Heart right ventricle (tissue), 16 donors: ENCODE data around the gene PLVAP. TPM values are rescaled to one million over a fixed set of nuclear protein-coding genes. Genes with fewer than 3 reads are reported as not detected.

Source experiments
- ATAC-seq, 8 donors: fragments of 200-7000 bp; cut with Tn5 transposase; one replicate each; pipeline ENCODE4 v1.9.1; 2020; ENCODE audit warnings: mild to moderate bottlenecking in 8 of 8, moderate library complexity in 8 of 8, moderate number of reproducible peaks in 1 of 8
- DNase-seq, 2 donors: peaks; one replicate each; pipeline ENCODE4 v3.0.0-alpha.2; 2020
- H3K27ac ChIP-seq, 10 donors: fragments of 200-600 bp; sonication (generic) in 2 of 10; one replicate each; pipeline versions ENCODE4 v1.5.0 to v1.8.0; 2020 to 2022; ENCODE audit warnings: mild to moderate bottlenecking in 3 of 10
- H3K27me3 ChIP-seq, 7 donors: fragments of 200-600 bp; one replicate each; pipeline ENCODE4 v1.8.0; 2021 to 2022; ENCODE audit warnings: mild to moderate bottlenecking in 2 of 7
- H3K36me3 ChIP-seq, 9 donors: fragments of 200-600 bp; sonication (generic) in 1 of 9; one replicate each; pipeline versions ENCODE4 v1.5.0 to v1.8.0; 2020 to 2022; ENCODE audit warnings: mild to moderate bottlenecking in 2 of 9
- H3K4me1 ChIP-seq, 9 donors: fragments of 200-600 bp; sonication (generic) in 1 of 9; one replicate each; pipeline versions ENCODE4 v1.5.0 to v1.8.0; 2020 to 2022; ENCODE audit warnings: mild to moderate bottlenecking in 4 of 9
- H3K4me3 ChIP-seq, 10 donors: fragments of 200-600 bp; sonication (generic) in 2 of 10; one replicate each; pipeline versions ENCODE4 v1.5.0 to v1.8.0; 2020 to 2022; ENCODE audit warnings: mild to moderate bottlenecking in 7 of 10, moderate library complexity in 2 of 10
- H3K9me3 ChIP-seq, 11 donors: fragments of 200-600 bp in 10 of 11; sonication (generic) in 2 of 11; one replicate each; pipeline versions ENCODE4 v1.5.0 to v1.8.0; 2013 to 2022; ENCODE audit warnings: mild to moderate bottlenecking in 2 of 11, control low read depth in 1 of 11, moderate library complexity in 1 of 11
- CTCF ChIP-seq, 9 donors: fragments of 200-600 bp; sonication (generic) in 2 of 9; IDR thresholded peaks; one replicate each; pipeline versions ENCODE4 v1.5.0 to v1.8.0; 2021 to 2022; ENCODE audit warnings: antibody characterized with exemption in 9 of 9, mild to moderate bottlenecking in 5 of 9, moderate library complexity in 1 of 9
- WGBS, 2 donors: extraction: QIAGEN DNeasy Blood & Tissue Kit; methylation state at CpG; one replicate each; pipeline ENCODE4 v1.1.7; 2013; ENCODE audit warnings: inconsistent platforms in 1 of 2; 5-methylcytosine and 5-hydroxymethylcytosine counted together
- intact Hi-C, 10 donors: fragments of 100-400 bp; cut with DNase I; formaldehyde crosslinking; loops; one replicate each; pipeline versions ENCODE4 v1.11.1 to v1.14.2; 2022
- polyA plus RNA-seq, 2 donors: library from polyadenylated mRNA; stranded (reverse); fragments of 200-250 nt; gene quantifications; one replicate each; pipeline ENCODE4 v1.2.3, GENCODE V29; 2013
- total RNA-seq, 10 donors: library from RNA; stranded (reverse); fragmentation: NEBNext Ultra II Directional in 3 of 10; extraction: Animal tissue kit (Norgen Biotek cat#: 25700) in 3 of 10; gene quantifications; one replicate each; pipeline versions ENCODE4 v1.2.1 to v1.2.4, GENCODE V29; 2021 to 2023
- donor health status: Arrhythmogenic right ventricular cardiomyopathy.
- donor health status: ischemic (EF 13 %, LVEDD 7.1; RV severe dilation, severe dysfunction).
- donor health status: healthy with polysubstance abuse.
- donor health status: DM: no; HTN: yes; CAD: no.
- donor health status: DM: no; HTN: no; CAD: no.
- donor health status: ischemic (EF 25% LVEDD 6.9; RV normal size, moderate dysfunction).
- donor health status: ischemic (EF 25% LVEDD 5.7; RV mildly dilated, moderate dysfunction).
- donor health status: healthy.
- donor health status: DM: yes; HTN: yes; CAD: no.
- donor health status: Ischemic cardiomyopathy.
- donor health status: ischemic (EF 35%, LVEDD 5.7; RV mildly dilated, moderate dysfunction).
- donor health status: nonischemic (EF 11% LVEDD 7.7; RV severe dilation, severe dysfunction).
- donor health status: DM: yes; HTN: yes; CAD: no.
- donor health status: PGD.
- donor health status: ischemic (EF 29% LVEDD 5.4; RV normal size, mild dysfunction).
- donor health status: nonischemic (EF 23%, LVEDD 6.1; RV moderate dilation, normal function).

PLVAP gene
- total and polyA plus RNA-seq, 12 donors, result 7.5 to 74.9 (median 24.5) TPM

GRCh38 chr19:17391371-17392151 is 14.4 kb upstream of the PLVAP start:
- H3K27ac ChIP-seq, result peak overlapping the region in 1 of 10 donors; percentile 30
- peaks cover 0 to 50% (median 15%) of the 10 kb centered on the region in 7 donors for H3K27me3 ChIP-seq
- DNase-seq (no peak), ATAC-seq (no peak)
- no peaks in the 10 kb centered on the region for H3K36me3 ChIP-seq
- H3K9me3 ChIP-seq, result peaks cover 0 to 12% (median 0%) of the 10 kb centered on the region in 11 donors
- WGBS, 2 donors, result 11 to 12% methylated on average over 26 of the region's 26 CpGs
- peak in 2 of 9 donors; percentile 2 to 6 for TF ChIP-seq CTCF (IDR thresholded peaks at IDR 0.05)
- peak overlapping the region; percentile 16 to 58 (median 51) for H3K4me3 ChIP-seq
- intact Hi-C loops, result loop anchor here in 5 of 10 donors (1.0 to 10.0 kb wide), 4 partner anchors 28 to 99 kb away; partner anchors contain the start of gene NXNL1 (in 1 of the 5)
- H3K4me1 ChIP-seq, result peaks cover 0 to 37% (median 19%) of the 10 kb centered on the region in 9 donors

GRCh38 chr19:17390665-17391370 is 13.7 kb upstream of the PLVAP start:
- peak overlapping the region in 6 of 10 donors; percentile 5 to 35 (median 29) for H3K27ac ChIP-seq
- ATAC-seq, result peak; percentile 96 to 99 (median 98)
- peaks cover 0 to 50% (median 15%) of the 10 kb centered on the region in 7 donors for H3K27me3 ChIP-seq

GRCh38 chr19:17389957-17390664 is 13.0 kb upstream of the PLVAP start:
- Histone ChIP-seq H3K27me3 (peaks cover 0 to 50% (median 15%) of the 10 kb centered on the region in 7 donors), H3K9me3 (peaks cover 0 to 12% (median 0%) of the 10 kb centered on the region in 11 donors), H3K36me3 (no peaks in the 10 kb centered on the region), H3K27ac (peak overlapping the region in 5 of 10 donors; percentile 5 to 35 (median 28)), H3K4me3 (peak overlapping the region in 9 of 10 donors; percentile 21 to 58 (median 52)), H3K4me1 (peaks cover 0 to 42% (median 26%) of the 10 kb centered on the region in 9 donors)
- WGBS, 2 donors, result 6 to 10% methylated on average over 32 to 37 of the region's 37 CpGs
- TF ChIP-seq CTCF (IDR thresholded peaks at IDR 0.05), result peak in 1 of 9 donors; percentile 10
- intact Hi-C loops, result loop anchor here in 8 of 10 donors (5.0 to 10.0 kb wide), 4 partner anchors 75 to 98 kb away; partner anchors contain the start of gene NXNL1 (in 1 of the 8)
- ATAC-seq, result peak in 2 of 8 donors; percentile 2
- DNase-seq, result no peak

More at GRCh38 chr19:17390665-17391370, 13.7 kb upstream of the PLVAP start:
- Histone ChIP-seq H3K4me1 (peaks cover 0 to 40% (median 23%) of the 10 kb centered on the region in 9 donors), H3K9me3 (peaks cover 0 to 12% (median 0%) of the 10 kb centered on the region in 11 donors), H3K36me3 (no peaks in the 10 kb centered on the region), H3K4me3 (peak overlapping the region; percentile 21 to 58 (median 52))
- intact Hi-C loops, result loop anchor here in 5 of 10 donors (1.0 to 10.0 kb wide), 4 partner anchors 28 to 99 kb away; partner anchors contain the start of gene NXNL1 (in 1 of the 5)
- TF ChIP-seq CTCF (IDR thresholded peaks at IDR 0.05), result peak; percentile 50 to 87 (median 80)
- 1% methylated on average over 50 of the region's 50 CpGs for WGBS, 2 donors
- peak; percentile 93 to 94 for DNase-seq
